ENCODE results near the gene TAF3. TPM values are rescaled to one million over a fixed set of nuclear protein-coding genes. Genes with fewer than 3 reads are reported as not detected.
A peak's percentile ranks its signal among the peaks of the same experiment; 100 is the strongest.

TAF3 gene
- polyA plus RNA-seq, 1 of the 3 experiments (the other 2 are of a cell fraction): 2.4 TPM

DNA sequence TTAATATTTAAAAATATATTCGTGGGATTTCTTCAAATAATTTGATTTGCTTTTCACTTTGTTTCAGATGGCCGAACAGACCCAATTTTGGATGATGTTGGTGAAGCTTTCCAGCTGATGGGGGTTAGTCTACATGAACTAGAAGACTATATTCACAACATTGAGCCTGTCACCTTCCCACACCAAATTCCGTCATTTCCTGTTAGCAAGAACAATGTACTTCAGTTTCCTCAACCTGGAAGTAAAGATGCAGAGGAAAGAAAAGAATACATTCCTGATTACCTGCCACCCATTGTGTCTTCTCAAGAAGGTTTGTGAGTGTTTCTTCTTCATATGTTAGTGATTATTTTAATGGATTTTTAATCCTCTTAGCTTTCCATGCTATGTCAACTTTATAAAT is 5.9 kb downstream of the TAF3 start:
- TF ChIP-seq EP300 (IDR thresholded peaks at IDR 0.05; ENCODE audit: borderline replicate concordance in 1 of 2, low read depth in 1 of 2, low read length in 1 of 2) (no peak), SIN3A (IDR thresholded peaks at IDR 0.05; ENCODE audit: borderline replicate concordance, low read depth, low read length) (no peak), TCF12 (IDR thresholded peaks at IDR 0.05) (no peak), PBX3 (IDR thresholded peaks at IDR 0.05) (no peak), NRF1 (IDR thresholded peaks at IDR 0.05; ENCODE audit: low read depth, low read length) (no peak), IRF3 (IDR thresholded peaks at IDR 0.05; ENCODE audit: low read depth, low read length) (no peak), MXI1 (IDR thresholded peaks at IDR 0.05; ENCODE audit: low read depth, low read length) (no peak), NFIC (IDR thresholded peaks at IDR 0.05; ENCODE audit: borderline replicate concordance) (no peak), FOXJ3 (CRISPR knock-in tag; IDR thresholded peaks at IDR 0.05) (no peak)
- TF ChIP-seq, protein P1, sequence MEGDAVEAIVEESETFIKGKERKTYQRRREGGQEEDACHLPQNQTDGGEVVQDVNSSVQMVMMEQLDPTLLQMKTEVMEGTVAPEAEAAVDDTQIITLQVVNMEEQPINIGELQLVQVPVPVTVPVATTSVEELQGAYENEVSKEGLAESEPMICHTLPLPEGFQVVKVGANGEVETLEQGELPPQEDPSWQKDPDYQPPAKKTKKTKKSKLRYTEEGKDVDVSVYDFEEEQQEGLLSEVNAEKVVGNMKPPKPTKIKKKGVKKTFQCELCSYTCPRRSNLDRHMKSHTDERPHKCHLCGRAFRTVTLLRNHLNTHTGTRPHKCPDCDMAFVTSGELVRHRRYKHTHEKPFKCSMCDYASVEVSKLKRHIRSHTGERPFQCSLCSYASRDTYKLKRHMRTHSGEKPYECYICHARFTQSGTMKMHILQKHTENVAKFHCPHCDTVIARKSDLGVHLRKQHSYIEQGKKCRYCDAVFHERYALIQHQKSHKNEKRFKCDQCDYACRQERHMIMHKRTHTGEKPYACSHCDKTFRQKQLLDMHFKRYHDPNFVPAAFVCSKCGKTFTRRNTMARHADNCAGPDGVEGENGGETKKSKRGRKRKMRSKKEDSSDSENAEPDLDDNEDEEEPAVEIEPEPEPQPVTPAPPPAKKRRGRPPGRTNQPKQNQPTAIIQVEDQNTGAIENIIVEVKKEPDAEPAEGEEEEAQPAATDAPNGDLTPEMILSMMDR (IDR thresholded peaks at IDR 0.05): no peak
- TF ChIP-seq, protein P2, sequence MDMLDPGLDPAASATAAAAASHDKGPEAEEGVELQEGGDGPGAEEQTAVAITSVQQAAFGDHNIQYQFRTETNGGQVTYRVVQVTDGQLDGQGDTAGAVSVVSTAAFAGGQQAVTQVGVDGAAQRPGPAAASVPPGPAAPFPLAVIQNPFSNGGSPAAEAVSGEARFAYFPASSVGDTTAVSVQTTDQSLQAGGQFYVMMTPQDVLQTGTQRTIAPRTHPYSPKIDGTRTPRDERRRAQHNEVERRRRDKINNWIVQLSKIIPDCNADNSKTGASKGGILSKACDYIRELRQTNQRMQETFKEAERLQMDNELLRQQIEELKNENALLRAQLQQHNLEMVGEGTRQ (IDR thresholded peaks at IDR 0.05; ENCODE audit: borderline replicate concordance, low read depth, low read length): no peak
- H3K9me2 ChIP-seq: no peaks in the 10 kb centered on the region
- H3K27ac ChIP-seq (ENCODE audit: low read depth in 2 of 2, low read length in 1 of 2): no peak overlapping the region
- WGBS (ENCODE audit: low lambda C conversion rate): 89% methylated on average over 3 of the region's 3 CpGs
- H3K4me2 ChIP-seq: no peak overlapping the region
- ChIA-PET POLR2A (no interaction called here), CTCF (interaction anchor here (1.1 to 1.3 kb wide), 2 partner anchors 14 to 18 kb away, joined by 3 read pairs; no protein-coding TSS in a partner anchor)
- H3K36me3 ChIP-seq (replicated peaks in 1 of 2; ENCODE audit: control insufficient read depth in 1 of 2, insufficient read depth in 2 of 2, low read length in 1 of 2): peaks cover 15 to 37% of the 10 kb centered on the region in 2 experiments
- no peaks in the 10 kb centered on the region for H4K20me1 ChIP-seq (ENCODE audit: insufficient read depth)
- H3K4me1 ChIP-seq (ENCODE audit: control insufficient read depth in 1 of 2, insufficient read depth in 2 of 2, low read depth in 1 of 2, low read length in 1 of 2): peaks cover 0 to 7% of the 10 kb centered on the region in 2 experiments; a peak in 2 of 4 replicates
- H3K27me3 ChIP-seq (ENCODE audit: insufficient read depth): no peaks in the 10 kb centered on the region
- H3K79me2 ChIP-seq (ENCODE audit: insufficient read depth): peaks cover 46% of the 10 kb centered on the region
- no peak overlapping the region for H3K4me3 ChIP-seq (ENCODE audit: low read depth in 2 of 2, low read length in 1 of 2)
- DNase-seq: no peak
- no peak overlapping the region for H3K9ac ChIP-seq
- H3F3A ChIP-seq (replicated peaks; ENCODE audit: insufficient read depth): no peaks in the 10 kb centered on the region
- no peaks in the 10 kb centered on the region for H3K9me3 ChIP-seq
- no peak overlapping the region for H2AFZ ChIP-seq (ENCODE audit: low read depth)

GRCh38 chr10:7826971-7827370 is 8.7 kb downstream of the TAF3 start:
- Histone ChIP-seq H3K27ac (ENCODE audit: low read depth in 2 of 2, low read length in 1 of 2) (peak overlapping the region in 1 of 2 experiments; percentile 28; a peak in 2 of 4 replicates), H3K9me2 (no peaks in the 10 kb centered on the region), H3F3A (replicated peaks; ENCODE audit: insufficient read depth) (no peaks in the 10 kb centered on the region), H4K20me1 (ENCODE audit: insufficient read depth) (no peaks in the 10 kb centered on the region), H3K9me3 (no peaks in the 10 kb centered on the region), H3K36me3 (replicated peaks in 1 of 2; ENCODE audit: control insufficient read depth in 1 of 2, insufficient read depth in 2 of 2, low read length in 1 of 2) (peaks cover 8 to 28% of the 10 kb centered on the region in 2 experiments), H3K9ac (no peak overlapping the region), H2AFZ (ENCODE audit: low read depth) (no peak overlapping the region), H3K79me2 (ENCODE audit: insufficient read depth) (peaks cover 41% of the 10 kb centered on the region), H3K4me1 (ENCODE audit: control insufficient read depth in 1 of 2, insufficient read depth in 2 of 2, low read depth in 1 of 2, low read length in 1 of 2) (no peaks in the 10 kb centered on the region; a peak in 1 of 4 replicates), H3K4me3 (ENCODE audit: low read depth in 2 of 2, low read length in 1 of 2) (no peak overlapping the region), H3K27me3 (ENCODE audit: insufficient read depth) (no peaks in the 10 kb centered on the region), H3K4me2 (no peak overlapping the region)
- ChIA-PET CTCF (no interaction called here), POLR2A (no interaction called here)
- DNase-seq: no peak
- WGBS (ENCODE audit: low lambda C conversion rate): 28% methylated on average over 4 of the region's 4 CpGs
- TF ChIP-seq, protein P3, sequence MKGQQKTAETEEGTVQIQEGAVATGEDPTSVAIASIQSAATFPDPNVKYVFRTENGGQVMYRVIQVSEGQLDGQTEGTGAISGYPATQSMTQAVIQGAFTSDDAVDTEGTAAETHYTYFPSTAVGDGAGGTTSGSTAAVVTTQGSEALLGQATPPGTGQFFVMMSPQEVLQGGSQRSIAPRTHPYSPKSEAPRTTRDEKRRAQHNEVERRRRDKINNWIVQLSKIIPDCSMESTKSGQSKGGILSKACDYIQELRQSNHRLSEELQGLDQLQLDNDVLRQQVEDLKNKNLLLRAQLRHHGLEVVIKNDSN (IDR thresholded peaks at IDR 0.05; ENCODE audit: borderline replicate concordance, low read depth): no peak
- no peak for TF ChIP-seq POLR2AphosphoS5 (IDR thresholded peaks at IDR 0.05; ENCODE audit: low read depth, low read length)
- TF ChIP-seq RXRA (IDR thresholded peaks at IDR 0.05; ENCODE audit: borderline replicate concordance, low read depth): no peak
- TF ChIP-seq MAX (IDR thresholded peaks at IDR 0.05; ENCODE audit: low read depth): no peak
- no peak for TF ChIP-seq MEF2A (IDR thresholded peaks at IDR 0.05; ENCODE audit: borderline replicate concordance, low read depth)
- no peak for TF ChIP-seq TAF1 (IDR thresholded peaks at IDR 0.05; ENCODE audit: borderline replicate concordance, low read depth, low read length)
- TF ChIP-seq, protein P2 (IDR thresholded peaks at IDR 0.05; ENCODE audit: borderline replicate concordance, low read depth, low read length): no peak
- TF ChIP-seq TEAD4 (IDR thresholded peaks at IDR 0.05; ENCODE audit: borderline replicate concordance, insufficient read depth): no peak
- TF ChIP-seq RAD21 (IDR thresholded peaks at IDR 0.05; ENCODE audit: low read length): no peak
